Measurements from ENCODE around the gene FBXO3.
"Not testable (repeated sequence)": the region's sequence is repeated elsewhere in the genome, so short reads cannot be mapped to it uniquely, and the experiment has no call there.

FBXO3 gene

DNA sequence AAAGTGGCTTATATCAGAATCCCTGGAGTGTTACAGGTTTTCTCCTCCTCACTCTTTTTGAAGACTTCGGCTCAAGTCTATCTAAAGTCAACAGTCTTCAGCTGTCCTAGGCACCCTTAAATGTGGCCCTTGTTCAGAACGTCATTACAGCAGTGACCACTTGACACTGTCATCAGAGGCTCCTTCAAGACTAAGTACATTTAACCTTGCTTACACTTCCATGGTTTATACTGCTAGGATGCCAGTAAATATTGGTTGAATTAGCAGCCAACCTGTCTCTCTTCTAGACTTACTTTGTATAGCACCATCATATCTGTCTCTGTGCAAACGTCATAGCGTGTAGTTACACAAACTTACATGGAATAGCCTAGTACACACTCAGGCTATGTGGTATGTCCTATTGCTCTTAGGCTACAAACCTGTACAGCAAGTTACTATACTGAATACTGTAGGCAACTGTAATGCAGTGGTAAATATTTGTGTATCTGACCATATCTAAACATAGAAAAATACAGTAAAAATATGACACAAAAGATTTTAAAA is 60.4 kb downstream of the FBXO3 start:
- H3K4me3 ChIP-seq (ENCODE audit: low read depth, low read length), result no peak overlapping the region
- no peak for TF ChIP-seq CTCF (IDR thresholded peaks at IDR 0.05; ENCODE audit: low read depth, low read length)

DNA sequence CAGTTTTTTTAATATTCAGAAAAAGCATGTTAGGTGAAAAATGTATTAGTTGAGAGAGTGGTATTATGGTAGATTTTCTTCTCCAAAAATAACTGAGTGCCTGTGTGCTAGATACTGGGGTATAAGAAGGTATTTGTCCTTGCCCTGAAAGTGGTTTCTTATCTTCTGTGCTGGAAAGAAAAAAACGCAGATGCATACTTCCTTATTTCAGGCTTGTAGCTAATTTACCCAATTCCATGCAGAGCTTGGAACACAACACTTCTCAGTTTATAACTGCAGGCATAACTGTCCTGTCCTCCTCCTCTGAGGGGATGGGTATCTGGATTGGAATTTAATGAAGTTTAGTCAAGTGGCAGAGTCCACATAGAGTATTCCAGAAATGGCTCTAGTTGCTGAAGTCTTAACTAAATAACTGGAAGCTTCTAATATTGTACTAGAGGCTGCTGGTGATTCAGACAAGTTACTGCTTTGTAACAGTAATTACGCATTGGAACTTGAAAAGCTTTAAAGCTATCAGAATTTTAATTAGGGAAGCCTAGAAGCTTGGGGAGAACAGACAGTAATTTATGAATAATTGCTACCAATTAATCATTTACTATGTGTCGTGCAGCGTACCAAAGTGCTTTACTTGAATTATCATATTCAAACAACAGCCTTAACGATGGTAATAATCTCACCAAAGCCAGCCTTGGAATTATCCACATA is 61.0 kb downstream of the FBXO3 start:
- H3K4me3 ChIP-seq (ENCODE audit: low read depth, low read length), result no peak overlapping the region
- no peak for TF ChIP-seq CTCF (IDR thresholded peaks at IDR 0.05; ENCODE audit: low read depth, low read length)

DNA sequence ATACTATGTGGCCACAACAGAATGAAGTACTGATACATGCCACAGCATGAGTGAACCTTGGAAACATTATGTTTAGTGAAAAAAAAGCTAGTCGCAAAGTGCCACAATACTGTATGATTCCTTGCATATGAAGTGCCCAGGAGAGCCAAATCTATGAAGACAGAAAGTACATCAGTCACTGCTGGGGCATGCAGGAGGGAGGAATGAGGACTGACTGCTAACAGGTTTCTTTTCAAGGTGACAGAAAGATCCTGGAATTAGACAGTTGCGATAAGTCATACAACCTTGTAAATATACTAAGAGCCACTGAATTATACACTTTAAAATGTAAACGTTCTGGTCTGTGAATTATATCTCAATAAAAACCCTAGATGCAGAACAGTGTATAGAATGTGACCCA is 61.9 kb downstream of the FBXO3 start:
- no peak for TF ChIP-seq CTCF (IDR thresholded peaks at IDR 0.05; ENCODE audit: low read depth, low read length)
- H3K4me3 ChIP-seq (ENCODE audit: low read depth, low read length), result no peak overlapping the region

GRCh38 chr11:33709466-33709865 is 64.9 kb downstream of the FBXO3 start:
- H3K4me3 ChIP-seq (ENCODE audit: low read depth, low read length), result no peak overlapping the region
- no peak for TF ChIP-seq CTCF (IDR thresholded peaks at IDR 0.05; ENCODE audit: low read depth, low read length)

DNA sequence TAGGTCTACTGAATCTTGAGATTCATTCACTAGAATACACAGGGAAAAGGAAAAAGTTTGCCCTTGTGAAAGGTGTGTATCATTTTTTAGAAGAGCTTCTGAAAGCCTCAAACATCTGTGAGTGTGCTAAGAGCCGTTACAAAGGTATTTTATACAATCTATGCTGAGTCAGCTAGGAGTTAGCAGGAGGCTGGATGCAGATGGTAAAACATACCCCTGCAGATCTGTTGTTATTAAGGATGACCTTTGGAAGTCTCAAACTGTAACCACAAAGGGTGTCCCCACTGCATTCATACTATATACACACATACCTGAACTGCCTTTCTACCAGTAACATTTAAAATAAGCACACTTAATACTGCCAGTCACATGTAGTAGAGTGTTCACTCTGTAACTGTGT is 65.3 kb downstream of the FBXO3 start:
- no peak overlapping the region for H3K4me3 ChIP-seq (ENCODE audit: low read depth, low read length)

DNA sequence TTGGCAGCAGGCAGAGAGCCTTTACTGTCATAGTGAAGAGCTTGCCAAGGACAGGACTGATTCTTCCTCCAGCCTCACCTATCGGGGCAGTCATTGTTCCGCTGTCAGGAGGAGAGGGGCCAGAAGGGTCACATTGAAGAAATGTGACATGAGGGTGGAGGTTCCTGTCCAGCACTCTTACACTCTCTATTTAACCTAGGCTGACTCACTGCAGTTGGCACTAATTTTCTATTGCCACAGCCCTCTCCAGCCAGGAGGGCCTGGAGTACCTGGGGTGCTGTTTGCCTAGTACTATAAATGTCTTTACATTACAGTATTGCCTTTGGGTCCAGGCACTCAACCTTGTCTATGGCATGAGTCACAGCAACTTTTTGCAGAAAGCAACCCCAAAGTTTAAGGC is 66.5 kb downstream of the FBXO3 start:
- H3K4me3 ChIP-seq (ENCODE audit: low read depth, low read length), result not testable (repeated sequence)

More for the DNA sequence above, 65.3 kb downstream of the FBXO3 start:
- TF ChIP-seq CTCF (IDR thresholded peaks at IDR 0.05; ENCODE audit: low read depth, low read length), result no peak

GRCh38 chr11:33706966-33707365 is 67.4 kb downstream of the FBXO3 start:
- TF ChIP-seq CTCF (IDR thresholded peaks at IDR 0.05; ENCODE audit: low read depth, low read length), result no peak
- H3K4me3 ChIP-seq (ENCODE audit: low read depth, low read length), result no peak overlapping the region

DNA sequence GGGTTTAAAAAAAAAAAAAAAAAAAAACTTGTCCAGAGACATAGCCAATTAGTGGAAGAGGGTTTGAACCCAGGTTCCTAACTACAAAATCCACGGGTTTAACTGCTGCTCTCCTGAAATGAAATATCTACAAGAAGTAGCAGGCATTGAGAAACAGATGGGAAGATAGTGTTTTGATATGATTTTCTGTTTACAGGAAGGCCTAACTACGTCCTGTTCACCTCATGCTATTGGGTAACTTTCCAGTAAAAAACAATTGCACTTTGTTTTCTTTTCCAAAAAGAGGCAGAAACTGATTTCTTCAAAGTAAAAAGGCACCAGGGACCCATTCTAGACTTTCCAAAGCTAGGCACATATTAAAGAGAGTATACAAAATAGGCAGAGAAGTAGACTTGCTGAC is 67.8 kb downstream of the FBXO3 start:
- no peak overlapping the region for H3K4me3 ChIP-seq (ENCODE audit: low read depth, low read length)
- TF ChIP-seq CTCF (IDR thresholded peaks at IDR 0.05; ENCODE audit: low read depth, low read length), result no peak
